Measurements from ENCODE around the gene DSG4.

DNA sequence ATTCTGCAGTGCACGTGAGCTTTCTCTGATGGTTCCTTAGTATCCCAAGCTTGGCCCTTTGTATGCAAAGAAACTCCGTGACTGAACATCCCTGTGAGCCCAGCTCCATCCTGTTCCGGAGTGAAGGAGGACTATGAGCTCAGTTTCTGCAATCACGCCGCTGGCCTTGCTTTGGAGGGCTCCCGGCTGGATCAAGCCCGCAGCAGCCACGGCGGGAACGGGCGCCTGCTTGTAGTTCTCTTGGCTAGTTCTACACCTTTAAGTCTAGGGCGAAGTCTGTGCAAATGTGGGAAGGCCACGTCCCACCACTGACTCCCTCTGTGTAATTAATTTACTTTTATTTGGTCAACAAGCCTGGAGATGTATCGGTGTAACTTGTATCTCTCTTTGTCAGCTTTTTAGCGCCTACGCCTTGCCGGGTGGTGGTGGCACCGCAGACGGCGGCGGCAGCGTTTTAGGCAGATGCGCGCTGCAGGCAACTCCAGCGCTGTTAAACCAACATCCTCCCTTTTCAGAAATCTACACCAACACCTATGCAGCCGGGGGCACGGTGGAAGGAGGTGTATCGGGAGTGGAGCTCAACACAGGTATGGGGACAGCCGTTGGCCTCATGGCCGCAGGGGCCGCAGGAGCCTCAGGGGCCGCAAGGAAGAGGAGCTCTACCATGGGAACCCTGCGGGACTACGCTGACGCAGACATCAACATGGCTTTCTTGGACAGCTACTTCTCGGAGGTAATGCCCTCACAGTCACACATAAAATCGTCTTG, 34.3 kb downstream of the DSG4 start:
- TF ChIP-seq, protein P1, sequence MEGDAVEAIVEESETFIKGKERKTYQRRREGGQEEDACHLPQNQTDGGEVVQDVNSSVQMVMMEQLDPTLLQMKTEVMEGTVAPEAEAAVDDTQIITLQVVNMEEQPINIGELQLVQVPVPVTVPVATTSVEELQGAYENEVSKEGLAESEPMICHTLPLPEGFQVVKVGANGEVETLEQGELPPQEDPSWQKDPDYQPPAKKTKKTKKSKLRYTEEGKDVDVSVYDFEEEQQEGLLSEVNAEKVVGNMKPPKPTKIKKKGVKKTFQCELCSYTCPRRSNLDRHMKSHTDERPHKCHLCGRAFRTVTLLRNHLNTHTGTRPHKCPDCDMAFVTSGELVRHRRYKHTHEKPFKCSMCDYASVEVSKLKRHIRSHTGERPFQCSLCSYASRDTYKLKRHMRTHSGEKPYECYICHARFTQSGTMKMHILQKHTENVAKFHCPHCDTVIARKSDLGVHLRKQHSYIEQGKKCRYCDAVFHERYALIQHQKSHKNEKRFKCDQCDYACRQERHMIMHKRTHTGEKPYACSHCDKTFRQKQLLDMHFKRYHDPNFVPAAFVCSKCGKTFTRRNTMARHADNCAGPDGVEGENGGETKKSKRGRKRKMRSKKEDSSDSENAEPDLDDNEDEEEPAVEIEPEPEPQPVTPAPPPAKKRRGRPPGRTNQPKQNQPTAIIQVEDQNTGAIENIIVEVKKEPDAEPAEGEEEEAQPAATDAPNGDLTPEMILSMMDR (conservative IDR thresholded peaks at IDR 0.05; ENCODE audit: low read length), result no peak
- TF ChIP-seq EZH2phosphoT487 (IDR thresholded peaks at IDR 0.05; ENCODE audit: borderline replicate concordance, low read depth, low read length), result no peak

All from OCI-LY7 (cell line).